SJSA1 (cell line): ENCODE data around the gene BNIP3. TPM values are rescaled to one million over a fixed set of nuclear protein-coding genes. Genes with fewer than 3 reads are reported as not detected.
"Not testable (repeated sequence)": the region's sequence is repeated elsewhere in the genome, so short reads cannot be mapped to it uniquely, and the experiment has no call there.

Source experiments
- DNase-seq, 2 experiments: peaks; one replicate each; pipeline ENCODE4 v3.0.0-alpha.2; 2015 to 2020; ENCODE audit warnings: low spot score in 2 of 2, low read depth in 1 of 2
- H3K27ac ChIP-seq: fragments of 250-450 bp; sonication (Bioruptor Pico); 2 replicates; pipeline ENCODE4 v1.5.1; 2020; ENCODE audit warnings: mild to moderate bottlenecking, moderate library complexity
- H3K27me3 ChIP-seq: fragments of 250-450 bp; sonication (Bioruptor Pico); replicated peaks from 2 replicates; pipeline ENCODE4 v1.5.1; 2020; ENCODE audit warnings: mild to moderate bottlenecking, moderate library complexity
- H3K36me3 ChIP-seq: fragments of 250-450 bp; sonication (Bioruptor Pico); 2 replicates; pipeline ENCODE4 v1.5.1; 2020; ENCODE audit warnings: mild to moderate bottlenecking
- H3K4me1 ChIP-seq: fragments of 250-450 bp; sonication (Bioruptor Pico); replicated peaks from 2 replicates; pipeline ENCODE4 v1.6.1; 2021; ENCODE audit warnings: mild to moderate bottlenecking
- H3K4me3 ChIP-seq: fragments of 250-450 bp; sonication (Bioruptor Pico); 2 replicates; pipeline ENCODE4 v1.5.1; 2020; ENCODE audit warnings: mild to moderate bottlenecking
- H3K9me3 ChIP-seq: fragments of 250-450 bp; sonication (Bioruptor Pico); replicated peaks from 2 replicates; pipeline ENCODE4 v1.5.1; 2020; ENCODE audit warnings: mild to moderate bottlenecking
- total RNA-seq: library from RNA; depleted of rRNA; stranded (reverse); fragments of >200 nt; shearing (Covaris generic); gene quantifications from 2 replicates; pipeline ENCODE4 v1.2.3, GENCODE V29; 2014

Gene BNIP3
- total RNA-seq, 1 experiment from 2014 or later = 145 TPM

- no peaks in the 10 kb centered on the region for H3K9me3 ChIP-seq
- peaks cover 18% of the 10 kb centered on the region for H3K4me1 ChIP-seq
- no peak overlapping the region for H3K4me3 ChIP-seq
- peak overlapping the region; percentile 8; the same call in 1 of the 2 replicates for H3K27ac ChIP-seq
- no peaks in the 10 kb centered on the region for H3K27me3 ChIP-seq
- no peaks in the 10 kb centered on the region for H3K36me3 ChIP-seq
- peak; percentile 75 to 80 for DNase-seq
These were observed 15.8 kb upstream of the BNIP3 start for GRCh38 chr10:131997366-131998049.

GRCh38 chr10:131996466-131997365 lies 15.0 kb upstream of the BNIP3 start:
- Histone ChIP-seq H3K27ac (no peak overlapping the region), H3K4me3 (no peak overlapping the region), H3K36me3 (no peaks in the 10 kb centered on the region), H3K9me3 (no peaks in the 10 kb centered on the region), H3K27me3 (no peaks in the 10 kb centered on the region), H3K4me1 (peaks cover 18% of the 10 kb centered on the region)
- DNase-seq = no peak

- DNase-seq = no peak
- Histone ChIP-seq H3K4me1 (peaks cover 18% of the 10 kb centered on the region), H3K27me3 (no peaks in the 10 kb centered on the region), H3K4me3 (no peak overlapping the region), H3K36me3 (no peaks in the 10 kb centered on the region), H3K27ac (no peak overlapping the region), H3K9me3 (no peaks in the 10 kb centered on the region)
These were observed 12.7 kb upstream of the BNIP3 start for GRCh38 chr10:131994435-131994834.

- Histone ChIP-seq H3K4me3 (no peak overlapping the region), H3K27me3 (no peaks in the 10 kb centered on the region), H3K9me3 (no peaks in the 10 kb centered on the region), H3K4me1 (peaks cover 16% of the 10 kb centered on the region), H3K27ac (no peak overlapping the region), H3K36me3 (no peaks in the 10 kb centered on the region)
- no peak for DNase-seq
These were observed 11.6 kb upstream of the BNIP3 start for GRCh38 chr10:131993275-131993674.

- no peak for DNase-seq
- H3K4me1 ChIP-seq = peaks cover under 1% of the 10 kb centered on the region; the same call in 1 of the 2 replicates
- H3K9me3 ChIP-seq = no peaks in the 10 kb centered on the region
- H3K4me3 ChIP-seq = no peak overlapping the region
- H3K36me3 ChIP-seq = no peaks in the 10 kb centered on the region
- H3K27me3 ChIP-seq = no peaks in the 10 kb centered on the region
- H3K27ac ChIP-seq = no peak overlapping the region
These were observed 10.0 kb upstream of the BNIP3 start for GRCh38 chr10:131991726-131992125.

- not testable (repeated sequence) for H3K27me3 ChIP-seq, H3K4me3 ChIP-seq, H3K9me3 ChIP-seq, H3K27ac ChIP-seq, H3K36me3 ChIP-seq, DNase-seq
- H3K4me1 ChIP-seq = peaks cover 14% of the 10 kb centered on the region
These were observed 6.1 kb upstream of the BNIP3 start for GRCh38 chr10:131987786-131988185.

GRCh38 chr10:131987301-131987700 lies 5.6 kb upstream of the BNIP3 start:
- H3K9me3 ChIP-seq, H3K36me3 ChIP-seq, DNase-seq, H3K27me3 ChIP-seq, H3K27ac ChIP-seq, H3K4me3 ChIP-seq: not testable (repeated sequence)
- H3K4me1 ChIP-seq = peaks cover 19% of the 10 kb centered on the region

GRCh38 chr10:131986851-131987250 lies 5.1 kb upstream of the BNIP3 start:
- H3K4me1 ChIP-seq = peaks cover 22% of the 10 kb centered on the region
- not testable (repeated sequence) for H3K27me3 ChIP-seq, DNase-seq, H3K9me3 ChIP-seq, H3K36me3 ChIP-seq, H3K4me3 ChIP-seq, H3K27ac ChIP-seq

GRCh38 chr10:131983780-131984179 lies 2.1 kb upstream of the BNIP3 start:
- H3K36me3 ChIP-seq = peaks cover 20% of the 10 kb centered on the region
- peak; percentile 80 to 81 for DNase-seq

GRCh38 chr10:131982796-131983195 lies 1.1 kb upstream of the BNIP3 start:
- Histone ChIP-seq H3K9me3 (0 out of 2 replicates have a peak, but pooled peaks cover 5% of the 10 kb centered on the region), H3K36me3 (peaks cover 21% of the 10 kb centered on the region), H3K4me1 (peaks cover 41% of the 10 kb centered on the region), H3K27me3 (no peaks in the 10 kb centered on the region), H3K27ac (no peak overlapping the region), H3K4me3 (peak overlapping the region; percentile 88)
- DNase-seq = no peak

More at GRCh38 chr10:131983780-131984179, 2.1 kb upstream of the BNIP3 start:
- H3K9me3 ChIP-seq = 0 out of 2 replicates have a peak, but pooled peaks cover 5% of the 10 kb centered on the region
- peaks cover 41% of the 10 kb centered on the region for H3K4me1 ChIP-seq
- H3K27me3 ChIP-seq = no peaks in the 10 kb centered on the region
- no peak overlapping the region for H3K27ac ChIP-seq
- no peak overlapping the region for H3K4me3 ChIP-seq

- Histone ChIP-seq H3K27ac (peak overlapping the region; percentile 62), H3K27me3 (no peaks in the 10 kb centered on the region), H3K4me3 (peak overlapping the region; percentile 88), H3K4me1 (peaks cover 41% of the 10 kb centered on the region), H3K9me3 (0 out of 2 replicates have a peak, but pooled peaks cover 5% of the 10 kb centered on the region), H3K36me3 (peaks cover 21% of the 10 kb centered on the region)
- no peak for DNase-seq
These were observed 548 bp upstream of the BNIP3 start for GRCh38 chr10:131982185-131982756.

GRCh38 chr10:131980761-131981428 lies 828 bp downstream of the BNIP3 start:
- peak in 1 of 2 experiments; percentile 41 for DNase-seq
- Histone ChIP-seq H3K27ac (no peak overlapping the region; the same call in 1 of the 2 replicates), H3K4me3 (peak overlapping the region; percentile 88), H3K36me3 (peaks cover 21% of the 10 kb centered on the region), H3K27me3 (no peaks in the 10 kb centered on the region), H3K4me1 (peaks cover 41% of the 10 kb centered on the region), H3K9me3 (0 out of 2 replicates have a peak, but pooled peaks cover 5% of the 10 kb centered on the region)

- DNase-seq = no peak
- H3K27ac ChIP-seq = peak overlapping the region; percentile 22
- H3K27me3 ChIP-seq = no peaks in the 10 kb centered on the region
- H3K9me3 ChIP-seq = 0 out of 2 replicates have a peak, but pooled peaks cover 5% of the 10 kb centered on the region
- peak overlapping the region; percentile 88 for H3K4me3 ChIP-seq
- peaks cover 21% of the 10 kb centered on the region for H3K36me3 ChIP-seq
- peaks cover 41% of the 10 kb centered on the region for H3K4me1 ChIP-seq
These were observed 1.4 kb downstream of the BNIP3 start for GRCh38 chr10:131980321-131980720.
